Mucosa of rectum (tissue), 2 donors: ENCODE measurements around the gene AAR2.

Source experiments
- H3K27ac ChIP-seq, 2 donors: one replicate each; pipeline ENCODE4 v1.7.0; 2013; ENCODE audit warnings: inconsistent platforms in 2 of 2, low read depth in 2 of 2, low read length in 2 of 2
- H3K27me3 ChIP-seq, 2 donors: one replicate each; pipeline ENCODE4 v1.7.0; 2013; ENCODE audit warnings: low read length in 2 of 2; ENCODE audit not compliant: control insufficient read depth in 2 of 2, insufficient read depth in 2 of 2
- H3K36me3 ChIP-seq, 2 donors: one replicate each; pipeline ENCODE4 v1.7.0; 2013; ENCODE audit warnings: low read length in 2 of 2; ENCODE audit not compliant: control insufficient read depth in 2 of 2, insufficient read depth in 2 of 2
- H3K4me1 ChIP-seq, 2 donors: one replicate each; pipeline ENCODE4 v1.7.0; 2013; ENCODE audit warnings: low read length in 2 of 2, mild to moderate bottlenecking in 1 of 2; ENCODE audit not compliant: control insufficient read depth in 2 of 2, insufficient read depth in 2 of 2
- H3K4me3 ChIP-seq, 2 donors: one replicate each; pipeline ENCODE4 v1.7.0; 2013; ENCODE audit warnings: low read length in 2 of 2
- H3K9ac ChIP-seq, 2 donors: one replicate each; pipeline ENCODE4 v1.7.0; 2013; ENCODE audit warnings: low read length in 2 of 2, low read depth in 1 of 2, mild to moderate bottlenecking in 1 of 2
- H3K9me3 ChIP-seq, 2 donors: one replicate each; pipeline ENCODE4 v1.7.0; 2013; ENCODE audit warnings: low read length in 2 of 2; ENCODE audit not compliant: control insufficient read depth in 2 of 2
- donor health status: healthy.
- donor health status: Normal muscosa, but diverticular disease.

AAR2 gene

DNA sequence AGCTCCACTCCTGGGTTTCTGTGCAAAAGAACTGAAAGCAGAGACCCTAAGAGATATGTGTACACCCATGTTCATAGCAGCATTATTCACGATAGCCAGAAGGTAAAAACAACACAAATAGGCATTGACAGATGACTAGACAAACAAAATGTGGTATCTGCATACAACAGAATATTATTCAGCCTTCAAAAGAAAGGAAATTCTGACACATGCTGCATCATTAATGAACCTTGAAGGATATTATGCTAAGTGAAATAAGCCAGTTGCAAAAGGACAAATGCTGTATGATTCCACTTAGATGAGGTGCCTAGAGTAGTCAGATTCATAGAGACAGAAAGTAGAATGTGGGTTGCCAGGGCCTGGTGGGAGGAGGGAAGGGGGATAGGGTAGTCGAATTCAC, 17.8 kb downstream of the AAR2 start:
- no peaks in the 10 kb centered on the region for H3K9me3 ChIP-seq
- no peak overlapping the region for H3K4me3 ChIP-seq
- H3K9ac ChIP-seq: no peak overlapping the region
- H3K27ac ChIP-seq: no peak overlapping the region
- H3K36me3 ChIP-seq: peaks cover 43 to 49% of the 10 kb centered on the region in 2 donors
- no peaks in the 10 kb centered on the region for H3K27me3 ChIP-seq
- H3K4me1 ChIP-seq: no peaks in the 10 kb centered on the region

DNA sequence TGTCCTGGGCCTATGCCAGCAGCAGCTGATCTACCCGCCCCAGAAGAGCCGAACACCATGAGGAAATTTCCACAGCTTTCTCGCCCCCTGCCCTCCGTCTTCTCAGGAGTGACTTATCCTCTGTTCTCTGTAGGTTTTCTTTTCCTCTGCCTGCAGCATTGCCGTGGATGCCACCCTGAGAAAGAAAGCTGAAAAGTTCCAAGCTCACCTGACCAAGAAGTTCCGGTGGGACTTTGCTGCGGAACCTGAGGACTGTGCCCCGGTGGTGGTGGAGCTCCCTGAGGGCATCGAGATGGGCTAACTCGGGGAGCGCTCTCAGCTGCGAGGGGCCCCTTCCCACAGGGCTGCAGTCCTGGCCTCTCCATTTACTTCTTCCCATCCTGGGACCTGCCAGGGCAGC, 19.2 kb downstream of the AAR2 start:
- Histone ChIP-seq H3K4me1 (no peaks in the 10 kb centered on the region), H3K27me3 (no peaks in the 10 kb centered on the region), H3K36me3 (peaks cover 36 to 42% of the 10 kb centered on the region in 2 donors), H3K9me3 (no peaks in the 10 kb centered on the region), H3K9ac (no peak overlapping the region), H3K27ac (no peak overlapping the region), H3K4me3 (no peak overlapping the region)

DNA sequence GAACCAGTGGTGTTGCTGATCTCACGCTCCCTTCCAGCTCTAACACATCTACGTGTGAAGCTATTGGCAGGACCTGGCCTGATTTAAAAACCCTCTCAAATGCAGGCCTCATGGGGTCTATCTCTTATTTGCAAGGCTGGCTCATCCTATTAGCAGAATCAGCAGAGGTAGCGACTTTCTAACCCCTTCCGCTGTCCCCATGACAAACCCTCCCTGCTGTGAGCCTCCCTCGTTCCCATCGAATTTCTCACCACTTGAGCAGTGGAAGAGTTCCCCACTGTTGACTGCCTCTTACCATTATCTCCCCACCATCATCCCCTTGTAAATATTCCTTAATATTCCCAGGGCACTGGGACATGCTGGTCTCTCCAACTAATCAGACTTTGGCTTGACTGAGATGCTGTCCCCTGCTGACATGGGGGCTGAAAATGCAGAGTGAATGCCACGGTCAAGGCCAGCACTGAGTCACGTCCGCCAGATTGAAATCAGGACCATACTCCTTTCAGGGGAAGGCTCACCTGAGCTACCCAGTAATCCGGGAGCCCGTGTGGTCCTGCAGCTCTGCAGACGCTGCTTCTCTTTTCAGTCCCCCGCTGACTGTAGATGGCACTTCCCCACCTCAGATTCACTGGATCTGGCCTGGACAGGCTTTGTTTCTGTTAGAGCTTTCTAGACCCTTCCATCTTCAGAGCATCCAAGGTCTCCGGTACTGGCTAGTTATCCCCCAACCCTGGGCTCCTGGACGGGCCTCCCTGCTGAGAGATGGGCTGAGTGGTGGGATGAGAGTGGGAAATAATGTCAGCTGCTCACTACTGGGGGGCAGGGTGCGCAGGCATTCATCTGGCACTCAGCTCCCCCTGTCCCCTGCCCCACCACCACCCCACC, 23.1 kb downstream of the AAR2 start:
- no peak overlapping the region for H3K9ac ChIP-seq
- H3K4me1 ChIP-seq: no peaks in the 10 kb centered on the region
- H3K9me3 ChIP-seq: no peaks in the 10 kb centered on the region
- H3K27me3 ChIP-seq: no peaks in the 10 kb centered on the region
- no peak overlapping the region for H3K27ac ChIP-seq
- no peak overlapping the region for H3K4me3 ChIP-seq
- peaks cover 18 to 22% of the 10 kb centered on the region in 2 donors for H3K36me3 ChIP-seq

DNA sequence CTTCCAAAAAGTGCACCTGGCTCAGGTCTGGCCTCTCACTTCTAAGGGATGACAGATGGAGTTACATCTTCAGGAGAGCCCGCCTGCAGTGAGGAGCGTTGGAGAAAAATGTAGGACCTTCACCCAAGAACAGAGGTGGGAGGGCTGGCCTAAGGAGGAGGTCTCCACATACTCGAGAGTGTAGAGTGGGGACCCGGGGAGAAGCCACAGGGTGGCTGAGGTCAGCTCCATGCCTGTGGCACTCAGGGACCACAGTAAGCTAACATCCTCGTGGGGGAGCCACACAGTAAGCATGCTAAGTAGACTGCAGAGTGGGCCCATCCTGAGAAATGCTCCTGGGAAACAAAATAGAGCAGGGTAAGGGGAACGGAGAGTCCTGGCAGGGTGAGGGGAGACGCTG, 24.0 kb downstream of the AAR2 start:
- no peaks in the 10 kb centered on the region for H3K4me1 ChIP-seq
- H3K36me3 ChIP-seq: peaks cover 17 to 22% of the 10 kb centered on the region in 2 donors
- H3K9ac ChIP-seq: no peak overlapping the region
- no peak overlapping the region for H3K4me3 ChIP-seq
- no peak overlapping the region for H3K27ac ChIP-seq
- H3K27me3 ChIP-seq: no peaks in the 10 kb centered on the region
- no peaks in the 10 kb centered on the region for H3K9me3 ChIP-seq

DNA sequence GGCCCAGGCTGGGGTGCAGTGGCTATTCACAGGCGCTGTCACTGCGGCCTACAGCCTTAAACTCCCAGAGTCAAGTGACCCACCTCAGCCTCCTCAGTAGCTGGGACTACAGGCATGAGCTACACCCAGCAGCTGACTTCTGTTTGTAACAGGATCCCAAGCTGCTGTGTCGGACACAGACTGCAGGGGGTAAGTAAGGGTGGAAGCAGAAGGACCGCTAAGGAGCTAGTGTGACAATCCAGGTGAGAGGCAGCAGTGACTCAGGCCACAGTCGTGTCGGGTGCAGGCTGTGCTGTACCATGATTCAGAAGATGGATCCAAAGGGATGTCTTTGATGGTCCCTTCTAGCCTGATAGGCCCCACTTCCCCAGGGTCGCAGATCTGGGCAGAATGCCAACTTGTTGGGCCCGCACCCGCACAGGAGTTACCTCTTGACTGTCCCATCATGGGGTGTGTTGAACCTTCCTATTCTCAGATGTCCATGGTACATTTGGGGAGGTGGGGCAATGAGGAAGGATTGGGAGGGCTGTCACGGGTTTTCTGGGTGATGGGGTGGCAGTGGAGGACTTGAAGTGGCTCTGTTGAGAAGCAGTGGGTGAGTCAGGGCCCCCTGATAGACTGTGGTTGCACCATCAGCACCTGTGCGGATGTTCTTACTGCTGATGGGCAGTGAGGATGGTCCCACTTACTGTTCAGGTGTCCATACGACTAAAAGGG, 25.3 kb downstream of the AAR2 start:
- Histone ChIP-seq H3K36me3 (peaks cover 6 to 10% of the 10 kb centered on the region in 2 donors), H3K4me1 (no peaks in the 10 kb centered on the region), H3K9ac (no peak overlapping the region), H3K9me3 (no peaks in the 10 kb centered on the region), H3K27me3 (no peaks in the 10 kb centered on the region), H3K27ac (no peak overlapping the region), H3K4me3 (no peak overlapping the region)

DNA sequence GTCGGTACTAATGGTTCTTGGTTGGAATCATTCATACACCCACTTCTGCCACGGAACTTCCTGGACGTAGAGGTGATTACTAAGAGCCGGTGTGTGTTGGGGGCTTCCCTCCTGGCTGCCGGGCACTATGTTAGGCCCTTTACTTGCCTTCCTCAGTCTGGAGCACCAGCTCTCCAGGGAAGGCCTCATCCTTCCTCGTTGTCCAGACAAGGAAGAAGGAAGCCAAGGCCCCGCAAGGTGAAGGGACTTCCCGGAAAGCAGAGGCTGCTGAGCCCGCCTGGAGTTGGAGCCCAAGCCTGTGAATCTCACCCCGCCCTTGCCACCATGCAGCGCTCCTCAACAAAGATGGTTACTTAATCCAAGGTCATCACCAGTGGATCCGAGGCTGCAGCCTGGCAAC, 26.2 kb downstream of the AAR2 start:
- Histone ChIP-seq H3K27me3 (no peaks in the 10 kb centered on the region), H3K36me3 (peaks cover 0 to 3% of the 10 kb centered on the region in 2 donors), H3K9me3 (no peaks in the 10 kb centered on the region), H3K4me1 (no peaks in the 10 kb centered on the region), H3K9ac (no peak overlapping the region), H3K27ac (no peak overlapping the region), H3K4me3 (no peak overlapping the region)

DNA sequence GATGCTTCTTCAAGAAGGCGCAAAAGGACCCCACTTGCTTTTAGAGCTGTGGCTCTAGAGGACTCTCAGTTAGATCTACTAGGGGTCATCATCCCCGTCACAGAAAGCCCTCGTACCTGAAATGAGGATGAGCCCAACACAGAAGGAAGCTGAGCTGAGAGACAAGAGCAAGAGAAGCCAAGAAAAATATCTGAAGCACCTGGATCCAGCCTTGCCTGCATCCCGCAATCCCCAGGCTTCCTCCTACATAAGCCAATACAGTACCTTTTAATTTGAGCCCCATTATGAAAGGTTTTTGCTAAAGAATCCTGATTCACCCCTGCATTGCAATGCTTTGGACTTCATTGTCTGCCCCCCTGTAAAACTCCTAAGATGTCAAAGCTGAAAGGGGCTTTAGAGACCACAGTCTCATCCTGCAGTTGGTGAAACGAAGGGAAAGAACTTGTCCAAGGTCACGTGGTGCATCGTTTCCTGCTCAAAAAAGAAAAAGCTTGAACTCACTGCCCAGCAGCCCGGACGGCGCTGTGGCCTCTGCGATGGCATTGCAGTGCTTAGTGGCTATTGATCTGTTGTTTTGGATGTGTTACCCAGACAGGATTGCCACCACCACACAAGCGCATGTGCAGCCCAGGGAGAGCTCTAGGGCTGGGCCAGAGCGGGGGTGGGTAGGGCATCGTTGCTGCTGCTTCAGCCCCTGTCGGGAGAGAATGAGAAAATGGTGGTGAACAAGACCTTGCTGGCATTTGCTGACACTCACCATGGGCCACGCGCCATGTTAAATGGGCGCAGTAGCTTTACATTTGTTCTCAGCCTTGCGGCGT, 28.4 kb downstream of the AAR2 start:
- Histone ChIP-seq H3K27me3 (no peaks in the 10 kb centered on the region), H3K9me3 (no peaks in the 10 kb centered on the region), H3K27ac (no peak overlapping the region), H3K4me3 (no peak overlapping the region), H3K9ac (no peak overlapping the region), H3K4me1 (no peaks in the 10 kb centered on the region), H3K36me3 (no peaks in the 10 kb centered on the region)

DNA sequence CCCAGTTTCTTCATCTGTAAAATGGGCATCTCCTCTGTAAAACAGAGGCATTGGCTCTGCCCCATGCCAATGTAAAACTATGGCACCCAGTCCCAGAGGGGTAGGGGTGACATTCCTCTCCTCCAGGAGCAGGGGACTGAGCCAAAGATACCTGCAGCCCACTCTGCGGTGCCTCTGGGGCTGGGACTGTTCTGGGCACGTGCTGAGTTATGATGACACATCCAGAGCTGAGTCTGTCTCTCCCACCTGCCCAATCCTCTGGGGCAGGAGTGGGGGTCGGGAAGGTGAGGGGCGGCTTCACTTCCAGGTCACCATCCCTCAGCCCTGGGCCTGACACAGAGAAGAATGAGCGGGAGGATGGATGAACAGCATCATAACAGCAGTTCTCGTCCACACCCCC, 29.9 kb downstream of the AAR2 start:
- Histone ChIP-seq H3K36me3 (no peaks in the 10 kb centered on the region), H3K9me3 (no peaks in the 10 kb centered on the region), H3K27ac (no peak overlapping the region), H3K9ac (no peak overlapping the region), H3K4me3 (no peak overlapping the region), H3K27me3 (no peaks in the 10 kb centered on the region), H3K4me1 (no peaks in the 10 kb centered on the region)

DNA sequence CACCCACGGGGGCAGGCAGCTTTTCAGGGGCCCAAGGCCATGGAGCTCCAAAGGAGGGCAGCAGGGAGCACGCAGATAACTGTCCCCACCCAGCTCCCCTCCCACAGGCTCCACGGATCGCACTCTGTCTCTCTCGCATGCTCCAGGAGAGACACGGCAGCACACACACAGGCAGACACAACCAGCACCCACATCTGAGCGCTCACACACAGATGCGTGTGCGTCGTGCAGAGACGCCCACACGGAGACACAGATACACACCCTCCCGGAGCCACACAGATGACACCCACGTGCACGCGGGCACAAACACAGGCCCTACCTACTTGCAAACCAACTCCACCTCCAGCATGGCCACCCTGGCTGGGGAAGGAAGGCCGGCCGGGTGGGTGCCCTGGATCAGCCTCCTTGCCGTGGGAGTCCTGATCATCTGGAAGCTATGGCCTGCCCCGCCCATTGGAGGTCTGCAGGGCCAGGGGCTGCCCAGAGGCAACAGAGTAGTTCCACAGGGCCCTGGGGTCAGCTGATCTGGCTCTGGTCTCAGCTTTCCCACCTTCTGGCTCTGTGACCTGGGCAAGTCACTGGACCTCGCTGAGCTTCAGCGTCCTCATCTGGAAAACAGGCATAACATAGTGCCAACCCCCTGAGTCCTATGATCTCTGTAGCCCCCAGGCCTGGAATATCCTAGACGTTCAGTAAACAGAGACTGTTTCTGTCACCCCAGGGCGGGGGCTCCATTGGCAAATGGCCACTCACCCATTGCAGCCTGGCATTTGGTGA, 31.5 kb downstream of the AAR2 start:
- H3K9ac ChIP-seq: no peak overlapping the region
- H3K36me3 ChIP-seq: no peaks in the 10 kb centered on the region
- H3K27ac ChIP-seq: no peak overlapping the region
- H3K9me3 ChIP-seq: no peaks in the 10 kb centered on the region
- no peaks in the 10 kb centered on the region for H3K27me3 ChIP-seq
- H3K4me1 ChIP-seq: no peaks in the 10 kb centered on the region
- no peak overlapping the region for H3K4me3 ChIP-seq
